Endothelial cell of umbilical vein (primary cell): ENCODE data around the gene ABCC5. TPM values are rescaled to one million over a fixed set of nuclear protein-coding genes. Genes with fewer than 3 reads are reported as not detected.

Experiments used
- BruUV-seq: library from RNA; stranded (reverse); fragments of 400-500 nt; replicated peaks from 2 replicates; lab custom pipeline; 2021; lab: Mats Ljungman, UMichigan
- CTCF ChIA-PET: fragments of 300-600, 350-600 bp; sonication (Branson Sonifier 250); formaldehyde crosslinking; loops from one replicate; lab custom pipeline; 2021; ENCODE audit warnings: antibody characterized with exemption, inconsistent platforms; lab: Charles Lee
- POLR2A ChIA-PET: fragments of 300-600, 350-600 bp; sonication (Branson Sonifier 250); formaldehyde crosslinking; loops from one replicate; lab custom pipeline; 2021; ENCODE audit warnings: antibody characterized with exemption, inconsistent platforms; lab: Charles Lee
- DNase-seq: peaks from one replicate; pipeline ENCODE4 v3.0.0-alpha.2; 2011; ENCODE audit warnings: low read depth, low spot score
- FAIRE-seq: peaks from 2 replicates; lab custom pipeline; 2011; peaks lifted over from hg19 to GRCh38; lab: Jason Lieb, UNC
- H2AFZ ChIP-seq: 2 replicates; pipeline ENCODE4 v1.6.0; 2012; ENCODE audit warnings: low read depth, low read length, control low read depth, inconsistent platforms
- H3K27ac ChIP-seq: 2 replicates; pipeline ENCODE4 v1.5.1; 2011; ENCODE audit warnings: low read depth, mild to moderate bottlenecking, control low read depth, low read length, moderate library complexity; ENCODE audit not compliant: insufficient read depth
- H3K27me3 ChIP-seq, 2 experiments: 2 replicates each; pipeline versions ENCODE4 v1.6.0 to v1.6.1; 2011; ENCODE audit warnings: low read length in 2 of 2, mixed read lengths in 1 of 2; ENCODE audit not compliant: control insufficient read depth in 2 of 2, insufficient read depth in 2 of 2
- H3K36me3 ChIP-seq, 2 experiments: 2 replicates in 1 of 2; 3 replicates in 1 of 2; pipeline ENCODE4 v1.5.1; 2011; ENCODE audit warnings: low read length in 2 of 2, mild to moderate bottlenecking in 1 of 2, moderate library complexity in 1 of 2; ENCODE audit not compliant: control insufficient read depth in 2 of 2, insufficient read depth in 2 of 2; ENCODE audit errors: extremely low read depth in 1 of 2
- H3K4me1 ChIP-seq: 3 replicates; pipeline ENCODE4 v1.5.1; 2011; ENCODE audit warnings: mild to moderate bottlenecking, low read length; ENCODE audit not compliant: control insufficient read depth, insufficient read depth; ENCODE audit errors: extremely low read depth
- H3K4me2 ChIP-seq: 2 replicates; pipeline ENCODE4 v1.6.1; 2011; ENCODE audit warnings: low read length, control low read depth, mixed read lengths; ENCODE audit not compliant: insufficient read depth
- H3K4me3 ChIP-seq, 3 experiments: fragments of 200-600 bp in 1 of 3; sonication (generic), shearing (Covaris generic) in 1 of 3; replicated peaks in 1 of 3; 2 replicates each; pipeline ENCODE4 v1.5.1; 2011 to 2016; ENCODE audit warnings: control low read depth in 3 of 3, low read length in 3 of 3, mild to moderate bottlenecking in 2 of 3, inconsistent platforms in 1 of 3, low read depth in 1 of 3, moderate library complexity in 1 of 3; ENCODE audit not compliant: insufficient read depth in 1 of 3
- H3K79me2 ChIP-seq: 2 replicates; pipeline ENCODE4 v1.6.0; 2012; ENCODE audit warnings: low read length, inconsistent platforms; ENCODE audit not compliant: control insufficient read depth, insufficient read depth
- H3K9ac ChIP-seq: replicated peaks from 2 replicates; pipeline ENCODE3; 2011; ENCODE audit warnings: low read length, control low read depth; ENCODE audit not compliant: insufficient read depth; ENCODE audit errors: extremely low read depth
- H3K9me1 ChIP-seq: replicated peaks from 3 replicates; pipeline ENCODE4 v1.6.0; 2011; ENCODE audit warnings: mild to moderate bottlenecking, low read length; ENCODE audit not compliant: control insufficient read depth, insufficient read depth; ENCODE audit errors: extremely low read depth
- H3K9me3 ChIP-seq: replicated peaks from 2 replicates; pipeline ENCODE4 v1.5.1; 2012; ENCODE audit warnings: low read length, inconsistent platforms; ENCODE audit not compliant: control insufficient read depth, insufficient read depth
- H4K20me1 ChIP-seq: replicated peaks from 2 replicates; pipeline ENCODE3; 2011; ENCODE audit warnings: mild to moderate bottlenecking, low read length; ENCODE audit not compliant: control insufficient read depth, insufficient read depth; ENCODE audit errors: extremely low read depth
- CTCF ChIP-seq, 2 donors: IDR thresholded peaks; 1 replicate in 1 of 2; 2 replicates in 1 of 2; pipeline ENCODE4 v1.5.1; 2011; ENCODE audit warnings: low read length in 2 of 2, mild to moderate bottlenecking in 2 of 2, moderate library complexity in 2 of 2, control low read depth in 1 of 2, inconsistent platforms in 1 of 2, low read depth in 1 of 2; ENCODE audit not compliant: insufficient read depth in 1 of 2; ENCODE audit errors: extremely low read depth in 1 of 2
- EZH2 ChIP-seq: IDR thresholded peaks from 2 replicates; pipeline ENCODE4 v1.6.1; 2012; ENCODE audit warnings: borderline replicate concordance, low read depth, mild to moderate bottlenecking, moderate library complexity, low read length, inconsistent platforms; ENCODE audit not compliant: severe bottlenecking
- FOS ChIP-seq: IDR thresholded peaks from 2 replicates; pipeline ENCODE4 v1.6.1; 2011; ENCODE audit warnings: mild to moderate bottlenecking, low read length, moderate library complexity, borderline replicate concordance; ENCODE audit not compliant: insufficient read depth
- GATA2 ChIP-seq: IDR thresholded peaks from 2 replicates; pipeline ENCODE4 v1.7.0; 2011; ENCODE audit warnings: low read depth, mild to moderate bottlenecking, moderate library complexity, mixed read lengths, low read length; ENCODE audit not compliant: insufficient read length, insufficient read depth
- JUN ChIP-seq: IDR thresholded peaks from 2 replicates; pipeline ENCODE4 v1.6.1; 2011; ENCODE audit warnings: borderline replicate concordance, low read depth; ENCODE audit not compliant: insufficient read length, insufficient read depth
- MYC ChIP-seq: IDR thresholded peaks from one replicate; pipeline ENCODE4 v1.6.1; 2011; ENCODE audit warnings: mild to moderate bottlenecking, low read depth, low read length
- POLR2A ChIP-seq: IDR thresholded peaks from 2 replicates; pipeline ENCODE4 v1.6.1; 2012; ENCODE audit warnings: low read depth, mild to moderate bottlenecking, control low read depth, low read length
- POLR2AphosphoS5 ChIP-seq: IDR thresholded peaks from 2 replicates; pipeline ENCODE4 v1.6.1; 2012; ENCODE audit warnings: low read depth, mild to moderate bottlenecking, control low read depth, low read length, moderate library complexity; ENCODE audit not compliant: insufficient read depth
- dilution Hi-C: fragments of 300-500 bp; cut with MboI; formaldehyde crosslinking; loops from one replicate; pipeline ENCODE4 v1.15.0; 2019; ENCODE audit warnings: low sequenced_read_pairs; ENCODE audit not compliant: extremely low pct_ligation_motif_present
- intact Hi-C: fragments of 100-400 bp; cut with micrococcal nuclease; formaldehyde crosslinking; loops from one replicate; pipeline ENCODE4 v1.10.0; 2022
- polyA plus RNA-seq, 4 experiments: library from polyadenylated mRNA; depleted of rRNA in 3 of 4; stranded (reverse) in 3 of 4; unstranded in 1 of 4; fragments of >200 nt; gene quantifications; 2 replicates each; pipeline versions ENCODE4 v1.2.1 to v1.2.3, GENCODE V29; 2011 to 2012; ENCODE audit warnings: missing spikeins in 1 of 4
- total RNA-seq: library from RNA; stranded (reverse); gene quantifications from 2 replicates; pipeline ENCODE4 v1.2.3, GENCODE V29; 2021
- TF ChIP-seq, protein P1 (sequence below): IDR thresholded peaks from 2 replicates; pipeline ENCODE4 v1.6.1; 2011; ENCODE audit not compliant: insufficient read depth, insufficient read length

Gene ABCC5
- total and polyA plus RNA-seq, 2 donors (not counting 3 experiments of a cell fraction or from before 2014, with no cell fraction given): 22.5 to 24.6 TPM

DNA sequence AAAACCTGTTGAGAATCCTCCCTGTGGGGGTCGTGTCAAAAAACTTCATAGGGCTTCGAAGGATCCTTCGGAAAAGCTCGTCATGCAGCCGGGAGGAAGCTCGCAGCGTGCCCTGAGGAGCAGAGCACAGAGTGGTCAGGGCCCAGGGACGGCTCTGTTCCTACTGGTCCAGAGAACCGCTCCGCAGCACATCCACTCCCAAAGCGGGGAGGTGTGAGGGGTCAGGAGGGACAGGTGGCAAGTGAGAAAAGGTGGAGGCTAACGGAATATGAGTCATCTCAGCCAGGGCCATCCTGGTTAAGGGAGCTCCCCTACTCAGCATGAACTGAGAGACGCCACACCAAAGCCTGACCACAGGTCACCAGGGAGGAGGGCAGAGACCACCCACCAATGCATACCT, 66.2 kb downstream of the ABCC5 start:
- Histone ChIP-seq H2AFZ (no peak overlapping the region), H4K20me1 (no peaks in the 10 kb centered on the region), H3K36me3 (peaks cover 2 to 4% of the 10 kb centered on the region in 2 experiments), H3K9ac (no peak overlapping the region), H3K9me3 (no peaks in the 10 kb centered on the region), H3K27me3 (no peaks in the 10 kb centered on the region), H3K4me1 (no peaks in the 10 kb centered on the region), H3K79me2 (no peaks in the 10 kb centered on the region), H3K4me2 (no peak overlapping the region), H3K4me3 (no peak overlapping the region), H3K27ac (no peak overlapping the region), H3K9me1 (no peaks in the 10 kb centered on the region)
- CTCF ChIA-PET: interaction anchor here (0.9 kb wide), 1 partner anchor 63 kb away, joined by 3 read pairs; no protein-coding TSS in a partner anchor
- POLR2A ChIA-PET: no interaction called here
- dilution Hi-C loops: no loop called here
- FAIRE-seq (no peak), DNase-seq (no peak)
- TF ChIP-seq FOS: no peak
- no peak for TF ChIP-seq EZH2
- no peak for TF ChIP-seq POLR2AphosphoS5
- TF ChIP-seq JUN: no peak
- no peak for TF ChIP-seq MYC
- TF ChIP-seq POLR2A: no peak
- no peak for TF ChIP-seq GATA2
- TF ChIP-seq, protein P1, sequence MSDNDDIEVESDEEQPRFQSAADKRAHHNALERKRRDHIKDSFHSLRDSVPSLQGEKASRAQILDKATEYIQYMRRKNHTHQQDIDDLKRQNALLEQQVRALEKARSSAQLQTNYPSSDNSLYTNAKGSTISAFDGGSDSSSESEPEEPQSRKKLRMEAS: no peak
- no peak for TF ChIP-seq CTCF (IDR thresholded peaks at IDR 0.05; ENCODE audit: extremely low read depth in 1 of 2, insufficient read depth in 1 of 2, low read depth in 1 of 2, low read length in 2 of 2)
- BruUV-seq: no TSS peak
- intact Hi-C loops: no loop called here
